ENCODE data around the gene ADM2.
"Not testable (repeated sequence)": the region's sequence is repeated elsewhere in the genome, so short reads cannot be mapped to it uniquely, and the experiment has no call there.

The ADM2 gene, protein sequence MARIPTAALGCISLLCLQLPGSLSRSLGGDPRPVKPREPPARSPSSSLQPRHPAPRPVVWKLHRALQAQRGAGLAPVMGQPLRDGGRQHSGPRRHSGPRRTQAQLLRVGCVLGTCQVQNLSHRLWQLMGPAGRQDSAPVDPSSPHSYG

GRCh38 chr22:50481440-50482106 lies at the start of gene ADM2:
Gene ADM2, plus strand, starts transcription at chr22:50481543. Its CDS starts 305 bp downstream, at chr22:50481848.
- DNase-seq (ENCODE audit: low read depth in 3 of 3, low spot score in 1 of 3) = peak; percentile 28 to 61 (median 41)

GRCh38 chr22:50432131-50432876 lies 49.0 kb upstream of the ADM2 start:
- DNase-seq (ENCODE audit: low read depth in 3 of 3, low spot score in 1 of 3) = no peak

DNA sequence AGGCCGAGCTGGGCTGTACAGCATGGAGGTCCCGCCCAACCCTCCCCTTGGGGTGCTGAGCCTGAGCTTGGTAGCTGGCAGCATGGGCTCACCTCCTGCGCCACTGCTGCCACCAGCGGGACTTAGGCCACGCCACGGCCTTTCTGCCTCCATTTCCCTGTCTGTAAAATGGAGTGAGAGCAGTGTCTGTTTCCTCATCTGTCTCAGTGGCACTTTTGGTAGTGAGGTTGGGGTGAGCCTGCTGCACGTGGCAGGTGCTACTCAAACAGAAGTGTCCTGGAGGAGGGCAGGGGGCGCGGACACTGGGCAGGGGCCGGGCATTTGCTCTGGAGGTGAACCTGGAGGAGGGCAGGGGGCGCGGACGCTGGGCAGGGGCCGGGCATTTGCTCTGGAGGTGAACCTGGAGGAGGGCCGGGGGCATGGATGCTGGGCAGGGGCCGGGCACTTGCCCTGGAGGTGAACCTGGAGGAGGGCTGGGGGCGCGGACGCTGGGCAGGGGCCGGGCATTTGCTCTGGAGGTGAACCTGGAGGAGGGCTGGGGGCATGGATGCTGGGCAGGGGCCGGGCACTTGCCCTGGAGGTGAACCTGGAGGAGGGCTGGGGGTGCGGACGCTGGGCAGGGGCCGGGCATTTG lies 48.3 kb upstream of the ADM2 start:
- DNase-seq (ENCODE audit: low read depth in 3 of 3, low spot score in 1 of 3) = not testable (repeated sequence)

DNA sequence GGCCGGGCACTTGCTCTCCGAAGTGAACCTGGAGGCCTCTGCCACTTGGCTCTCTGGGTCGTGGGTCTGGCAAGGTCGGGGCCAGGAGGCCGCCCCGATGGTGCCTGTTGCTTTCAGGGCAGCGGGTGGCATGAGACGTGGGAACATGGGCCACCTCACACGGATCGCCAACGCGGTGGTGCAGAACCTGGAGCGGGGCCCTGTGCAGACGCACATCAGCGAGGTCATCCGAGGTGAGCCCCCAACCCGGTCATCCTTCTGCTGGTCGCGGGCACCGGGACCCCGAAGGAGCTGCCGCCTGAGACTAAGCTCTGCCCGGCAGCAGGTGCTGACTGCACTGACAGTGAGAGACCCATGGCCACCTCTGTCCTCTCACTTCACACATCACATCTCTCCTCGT lies 46.5 kb upstream of the ADM2 start:
- DNase-seq (ENCODE audit: low read depth in 3 of 3, low spot score in 1 of 3) = no peak

- no peak for DNase-seq (ENCODE audit: low read depth in 3 of 3, low spot score in 1 of 3)
Observed at GRCh38 chr22:50435291-50436014, 45.9 kb upstream of the ADM2 start.

DNA sequence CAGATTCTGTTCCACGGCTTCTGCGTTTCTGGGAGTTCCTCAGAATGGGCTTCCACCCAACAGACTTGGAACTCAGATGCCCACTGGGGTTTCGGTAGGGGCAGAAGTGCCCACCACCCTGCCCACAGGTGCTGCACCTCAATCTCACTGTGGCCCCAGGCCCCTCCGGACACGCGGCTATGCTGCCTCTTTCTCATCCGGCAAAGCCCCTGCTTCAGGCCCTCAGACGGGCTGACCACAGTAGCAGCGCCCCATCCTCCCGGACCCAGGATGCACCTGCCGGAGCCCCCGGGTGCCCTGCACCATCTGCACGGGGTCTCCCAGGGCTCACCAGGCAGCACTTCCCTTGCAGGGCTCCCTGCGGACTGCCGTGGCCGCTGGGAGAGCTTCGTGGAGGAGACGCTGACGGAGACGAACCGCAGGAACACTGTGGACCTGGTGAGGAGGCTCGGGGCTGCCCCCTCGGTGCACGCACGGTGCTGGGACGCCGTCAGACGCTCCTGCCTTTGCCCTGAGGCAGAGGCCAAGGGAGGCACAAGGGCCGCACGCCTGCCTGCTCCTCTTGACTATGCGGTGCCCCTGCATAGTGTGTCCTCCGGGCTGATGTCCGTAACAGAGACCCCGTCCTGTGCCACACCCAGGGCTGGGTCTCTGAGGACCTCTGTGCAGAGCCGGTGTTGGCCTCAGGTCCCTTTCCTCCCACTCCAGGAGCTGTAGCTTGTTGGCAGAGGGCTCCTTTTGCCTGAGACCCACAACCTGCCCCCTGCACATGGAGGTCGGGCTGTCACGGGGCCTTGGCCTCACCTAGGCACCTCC lies 45.1 kb upstream of the ADM2 start:
- no peak for DNase-seq (ENCODE audit: low read depth in 3 of 3, low spot score in 1 of 3)

GRCh38 chr22:50436841-50437341 lies 44.5 kb upstream of the ADM2 start:
- DNase-seq (ENCODE audit: low read depth in 3 of 3, low spot score in 1 of 3) = no peak

DNA sequence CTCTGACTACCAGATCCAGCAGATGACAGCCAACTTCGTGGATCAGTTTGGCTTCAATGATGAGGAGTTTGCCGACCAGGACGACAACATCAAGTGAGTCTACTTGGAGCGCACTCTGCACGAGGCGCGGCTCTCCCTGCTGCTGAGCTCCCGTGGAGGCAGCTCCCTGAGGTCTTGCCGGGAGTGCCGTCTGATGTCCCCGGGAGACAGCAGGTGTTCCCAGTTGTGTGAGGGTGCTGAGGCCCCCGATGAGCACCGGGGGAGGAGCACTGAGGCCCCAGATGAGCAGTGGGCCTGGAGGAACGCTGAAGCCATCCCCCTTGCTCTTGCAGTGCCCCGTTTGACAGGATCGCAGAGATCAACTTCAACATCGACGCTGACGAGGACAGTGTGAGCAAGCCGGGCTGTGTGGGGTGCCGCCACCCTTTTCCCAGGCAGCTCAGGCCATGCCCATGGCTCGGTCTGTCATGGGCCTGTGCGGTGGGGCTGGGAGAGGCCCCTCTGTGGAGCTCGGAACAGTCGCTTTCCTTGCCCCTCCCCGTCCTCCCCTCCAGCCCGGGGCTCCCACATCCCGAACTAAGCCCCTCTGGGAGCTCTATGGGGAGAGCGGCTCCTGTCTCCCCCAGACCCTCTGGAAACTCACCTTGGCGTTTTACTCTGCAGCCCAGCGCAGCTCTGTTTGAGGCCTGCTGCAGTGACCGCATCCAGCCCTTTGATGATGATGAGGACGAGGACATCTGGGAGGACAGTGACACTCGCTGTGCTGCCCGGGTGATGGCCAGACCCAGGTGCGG lies 43.6 kb upstream of the ADM2 start:
- no peak for DNase-seq (ENCODE audit: low read depth in 3 of 3, low spot score in 1 of 3)

DNA sequence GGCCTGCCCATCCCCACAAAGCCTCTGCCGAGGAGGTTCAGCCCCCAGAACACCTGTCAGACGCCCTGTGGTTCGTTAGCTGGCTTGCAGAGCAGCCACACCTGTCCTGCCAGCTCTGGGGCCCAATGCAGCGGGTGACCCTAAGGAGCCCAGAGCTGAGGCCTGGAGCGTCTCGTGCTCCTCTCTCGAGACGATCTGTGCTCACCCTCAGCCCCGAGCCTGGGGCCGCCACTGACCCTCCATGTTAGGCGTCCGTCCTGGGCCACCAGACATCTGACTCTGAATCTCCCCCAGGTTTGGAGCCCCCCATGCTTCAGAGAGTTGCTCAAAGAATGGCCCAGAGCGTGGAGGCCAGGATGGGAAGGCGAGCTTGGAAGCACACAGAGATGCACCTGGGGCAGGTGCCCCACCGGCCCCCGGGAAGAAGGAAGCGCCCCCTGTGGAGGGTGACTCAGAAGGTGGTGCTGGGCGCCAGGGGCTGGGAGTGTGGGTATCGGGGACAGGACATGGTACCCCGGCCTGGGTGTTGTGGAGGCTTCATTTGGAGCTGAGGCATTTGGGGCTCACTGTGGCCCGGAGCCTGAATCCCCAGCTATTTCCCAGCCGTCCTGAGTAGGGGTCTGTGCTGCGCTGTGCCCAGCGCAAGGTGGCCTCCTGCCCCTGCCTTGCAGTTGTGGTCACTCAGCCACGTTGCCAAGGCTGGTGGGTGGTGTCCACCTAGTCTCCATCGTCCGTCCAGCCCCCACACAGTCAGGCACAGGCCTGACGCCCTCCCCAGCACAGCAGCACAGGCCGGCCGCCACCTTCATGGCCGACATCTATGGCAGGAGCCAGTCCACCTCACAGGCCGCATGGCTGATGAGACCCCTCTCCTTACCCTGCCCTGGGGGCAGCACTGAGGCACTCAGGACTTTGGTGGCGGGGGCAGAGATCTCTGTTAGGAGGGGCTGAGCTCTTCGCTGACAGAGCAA lies 42.8 kb upstream of the ADM2 start:
- DNase-seq (ENCODE audit: low read depth in 3 of 3, low spot score in 1 of 3) = no peak

DNA sequence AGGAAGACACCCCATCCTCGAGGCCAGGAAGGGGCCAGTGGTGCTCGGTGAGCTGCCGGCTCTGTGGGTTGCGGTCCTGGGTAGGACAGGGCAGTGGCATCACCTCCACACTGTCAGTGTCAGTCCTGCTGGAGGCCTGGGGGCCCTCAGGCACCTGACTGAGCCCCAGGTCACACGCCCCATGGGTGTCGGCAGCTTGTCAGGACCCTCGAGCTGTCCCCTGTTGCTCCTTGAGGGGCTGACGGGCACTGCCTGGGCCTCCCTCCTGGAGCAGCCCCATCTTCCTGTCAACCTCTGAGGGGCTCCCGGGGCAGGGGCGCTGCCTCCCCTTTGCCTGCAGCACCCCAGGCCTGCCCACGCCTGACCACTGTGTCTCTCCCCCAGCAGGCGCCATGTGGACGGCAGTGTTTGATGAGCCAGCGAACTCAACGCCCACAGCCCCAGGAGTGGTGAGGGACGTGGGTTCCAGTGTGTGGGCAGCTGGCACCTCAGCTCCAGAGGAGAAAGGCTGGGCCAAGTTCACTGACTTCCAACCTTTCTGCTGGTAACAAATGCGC lies 42.0 kb upstream of the ADM2 start:
- no peak for DNase-seq (ENCODE audit: low read depth in 3 of 3, low spot score in 1 of 3)

GRCh38 chr22:50439871-50440331 lies 41.4 kb upstream of the ADM2 start:
- DNase-seq (ENCODE audit: low read depth in 3 of 3, low spot score in 1 of 3) = no peak

DNA sequence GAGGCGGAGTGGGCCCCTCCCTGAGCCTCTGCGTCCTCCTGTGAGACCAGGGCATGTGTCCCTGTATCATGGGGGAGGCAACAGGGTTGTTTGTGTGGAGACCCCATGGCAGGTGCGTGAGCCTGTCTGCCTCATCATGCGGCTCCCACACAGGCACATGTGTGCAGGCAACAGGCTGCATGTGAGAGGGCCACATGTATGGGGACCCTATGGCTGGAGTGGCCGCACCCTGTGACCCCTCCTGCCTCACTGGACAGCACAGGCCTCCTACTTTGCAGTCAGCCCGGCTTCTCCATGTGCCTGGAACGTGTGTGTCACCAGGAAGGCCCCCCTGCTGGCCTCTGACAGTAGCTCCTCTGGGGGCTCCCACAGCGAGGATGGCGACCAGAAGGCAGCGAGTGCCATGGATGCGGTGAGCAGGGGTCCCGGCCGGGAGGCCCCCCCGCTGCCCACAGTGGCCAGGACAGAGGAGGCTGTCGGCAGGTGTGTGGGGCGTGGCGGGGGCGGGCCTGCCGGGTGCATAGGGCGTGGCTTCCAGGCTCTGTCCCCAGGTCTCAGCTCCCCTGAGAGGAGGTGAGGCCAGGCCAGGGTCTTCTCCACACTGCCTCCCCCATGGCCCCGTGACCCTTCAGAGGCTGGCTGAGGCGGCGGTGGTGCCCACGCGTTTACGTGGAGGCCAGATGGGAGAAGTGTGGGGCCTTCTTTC lies 40.6 kb upstream of the ADM2 start:
- no peak for DNase-seq (ENCODE audit: low read depth in 3 of 3, low spot score in 1 of 3)

DNA sequence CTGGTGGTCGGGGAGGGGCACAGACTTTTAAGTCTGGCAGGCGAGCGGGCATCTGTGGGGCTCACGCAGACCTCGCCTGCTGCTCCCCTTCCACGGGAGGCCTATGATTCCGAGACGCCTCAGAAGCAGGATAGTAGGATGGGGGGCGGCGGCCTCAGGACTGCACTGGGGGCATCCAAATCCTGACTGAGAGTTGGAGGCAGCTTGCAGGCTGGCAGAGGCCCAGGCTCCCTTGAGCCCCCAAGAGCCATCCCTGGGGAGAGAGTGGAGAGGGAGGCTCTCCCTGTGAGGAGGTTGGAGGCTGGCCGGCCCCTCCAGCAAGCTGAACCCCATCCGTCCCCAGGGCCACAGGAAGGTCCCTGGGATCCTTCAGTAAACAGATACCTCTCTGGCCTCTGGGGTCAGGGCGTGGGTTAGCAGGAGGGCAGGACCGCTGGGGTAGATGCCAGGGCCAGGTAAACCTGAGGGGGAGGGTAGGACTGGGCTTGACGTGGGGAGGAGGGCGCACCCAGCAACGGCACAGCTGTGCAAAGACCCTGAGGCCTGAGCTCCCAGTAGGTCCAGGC lies 39.8 kb upstream of the ADM2 start:
- no peak for DNase-seq (ENCODE audit: low read depth in 3 of 3, low spot score in 1 of 3)

DNA sequence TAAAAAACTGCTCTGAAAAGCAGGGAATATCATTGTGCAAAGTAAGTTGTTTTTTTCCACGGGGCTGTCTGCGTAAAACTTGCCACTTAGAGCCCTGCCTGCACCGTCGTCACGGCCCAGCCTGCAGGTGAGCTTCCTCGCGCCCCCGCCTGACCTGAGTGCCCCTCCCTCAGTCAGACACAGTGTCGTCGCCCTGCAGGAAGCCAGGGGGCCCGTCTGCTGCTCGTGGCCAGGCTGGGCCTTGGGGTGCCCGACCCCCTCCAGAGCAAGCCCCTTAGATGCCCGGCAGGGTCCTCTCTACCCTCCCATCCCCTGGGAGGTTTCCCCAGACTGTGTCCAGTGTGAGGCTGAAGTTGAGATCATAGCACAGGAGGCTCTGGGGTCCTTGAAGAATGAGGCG lies 38.1 kb upstream of the ADM2 start:
- no peak for DNase-seq (ENCODE audit: low read depth in 3 of 3, low spot score in 1 of 3)

- DNase-seq (ENCODE audit: low read depth in 3 of 3, low spot score in 1 of 3) = no peak
Observed at GRCh38 chr22:50443801-50444625, 37.3 kb upstream of the ADM2 start.

GRCh38 chr22:50444663-50445062 lies 36.7 kb upstream of the ADM2 start:
- DNase-seq (ENCODE audit: low read depth in 3 of 3, low spot score in 1 of 3) = no peak

All from stimulated activated CD4-positive, alpha-beta T cell treated with anti-CD3 and anti-CD28 coated beads, TNF-alpha, amount 100 ng/mL, for 1 hour (primary cell).